H1 (cell line): ENCODE data around the gene LAMC3. TPM values are rescaled to one million over a fixed set of nuclear protein-coding genes. Genes with fewer than 3 reads are reported as not detected.

Source experiments
- CTCF ChIA-PET: fragments of 300-600 bp; sonication (Branson Sonifier 250); formaldehyde crosslinking; loops from one replicate; lab custom pipeline; 2021; ENCODE audit not compliant: partially characterized antibody; lab: Charles Lee
- POLR2A ChIA-PET: fragments of 300-600 bp; sonication (Branson Sonifier 250); formaldehyde crosslinking; loops from one replicate; lab custom pipeline; 2021; ENCODE audit warnings: inconsistent platforms; ENCODE audit not compliant: partially characterized antibody; lab: Charles Lee
- DNase-seq, 2 experiments: peaks; one replicate each; pipeline versions ENCODE4 v3.0.0 to v3.0.0-alpha.2; 2010 to 2022; ENCODE audit warnings: low spot score in 2 of 2, low read depth in 1 of 2, mixed read lengths in 1 of 2
- FAIRE-seq: peaks from 2 replicates; lab custom pipeline; 2011; peaks lifted over from hg19 to GRCh38; lab: Jason Lieb, UNC
- H2AFZ ChIP-seq: 2 replicates; pipeline ENCODE4 v1.8.1; 2012; ENCODE audit warnings: low read length, inconsistent platforms
- H2AK5ac ChIP-seq: 2 replicates; pipeline ENCODE4 v1.6.1; 2013; ENCODE audit warnings: low read depth, low read length
- H2BK120ac ChIP-seq: replicated peaks from 2 replicates; pipeline ENCODE3; 2013; ENCODE audit warnings: low read depth, low read length, inconsistent platforms
- H2BK12ac ChIP-seq: 2 replicates; pipeline ENCODE4 v1.6.1; 2013; ENCODE audit warnings: low read depth, low read length
- H2BK15ac ChIP-seq: 2 replicates; pipeline ENCODE4 v1.6.1; 2013; ENCODE audit warnings: low read length
- H2BK20ac ChIP-seq: 2 replicates; pipeline ENCODE4 v1.6.1; 2013; ENCODE audit warnings: low read length
- H2BK5ac ChIP-seq: 2 replicates; pipeline ENCODE4 v1.6.1; 2013; ENCODE audit warnings: low read depth, low read length
- H3K14ac ChIP-seq: 2 replicates; pipeline ENCODE4 v1.6.1; 2013; ENCODE audit warnings: inconsistent platforms; ENCODE audit not compliant: insufficient read length
- H3K18ac ChIP-seq: 2 replicates; pipeline ENCODE4 v1.6.1; 2013; ENCODE audit warnings: low read length; ENCODE audit errors: extremely low read depth
- H3K23ac ChIP-seq: 2 replicates; pipeline ENCODE4 v1.6.1; 2013; ENCODE audit warnings: inconsistent platforms; ENCODE audit not compliant: insufficient read length
- H3K23me2 ChIP-seq: 2 replicates; pipeline ENCODE4 v1.6.1; 2013; ENCODE audit warnings: low read depth, low read length
- H3K27ac ChIP-seq: 2 replicates; pipeline ENCODE4 v1.6.1; 2011; ENCODE audit warnings: low read depth, low read length, inconsistent platforms
- H3K27me3 ChIP-seq, 4 experiments: replicated peaks in 1 of 4; 1 replicate in 1 of 4; 2 replicates in 3 of 4; pipeline versions ENCODE4 v1.6.1 to v1.8.1; 2011 to 2013; ENCODE audit warnings: low read length in 3 of 4, mild to moderate bottlenecking in 3 of 4, inconsistent platforms in 2 of 4, mixed read lengths in 2 of 4, moderate library complexity in 1 of 4; ENCODE audit not compliant: control insufficient read depth in 3 of 4, insufficient read depth in 3 of 4; ENCODE audit errors: extremely low read depth in 1 of 4
- H3K36me3 ChIP-seq, 4 experiments: 2 replicates each; pipeline versions ENCODE4 v1.6.1 to v1.8.1; 2011 to 2013; ENCODE audit warnings: mild to moderate bottlenecking in 4 of 4, low read length in 3 of 4, moderate library complexity in 2 of 4, control low read depth in 1 of 4, inconsistent platforms in 1 of 4; ENCODE audit not compliant: insufficient read depth in 4 of 4, control insufficient read depth in 2 of 4
- H3K4ac ChIP-seq: replicated peaks from 2 replicates; pipeline ENCODE3; 2013; ENCODE audit warnings: low read length, low read depth, mixed read lengths, inconsistent platforms; ENCODE audit not compliant: insufficient read length
- H3K4me1 ChIP-seq, 4 experiments: replicated peaks in 1 of 4; 1 replicate in 1 of 4; 2 replicates in 3 of 4; pipeline versions ENCODE4 v1.6.1 to v1.8.1; 2011 to 2013; ENCODE audit warnings: low read length in 3 of 4, inconsistent platforms in 2 of 4, mixed read lengths in 1 of 4; ENCODE audit not compliant: insufficient read depth in 4 of 4, control insufficient read depth in 3 of 4
- H3K4me2 ChIP-seq, 2 experiments: 2 replicates each; pipeline versions ENCODE4 v1.6.1 to v1.8.1; 2011 to 2013; ENCODE audit warnings: low read depth in 2 of 2, low read length in 2 of 2, control low read depth in 1 of 2, inconsistent platforms in 1 of 2, mild to moderate bottlenecking in 1 of 2; ENCODE audit not compliant: insufficient read depth in 1 of 2
- H3K4me3 ChIP-seq, 4 experiments: fragments of 200-600, 300-600 bp in 1 of 4; sonication (generic), shearing (Covaris generic), sonication (Bioruptor Twin) in 1 of 4; 2 replicates each; pipeline versions ENCODE4 v1.5.1 to v1.8.1; 2011 to 2016; ENCODE audit warnings: low read length in 4 of 4, low read depth in 3 of 4, control low read depth in 2 of 4, inconsistent platforms in 2 of 4, mild to moderate bottlenecking in 2 of 4, mixed read lengths in 1 of 4, moderate library complexity in 1 of 4; ENCODE audit not compliant: insufficient read depth in 2 of 4; ENCODE audit errors: extremely low read depth in 1 of 4
- H3K56ac ChIP-seq: replicated peaks from 2 replicates; pipeline ENCODE3; 2013; ENCODE audit warnings: low read depth, mild to moderate bottlenecking, mixed read lengths, low read length, inconsistent platforms; ENCODE audit not compliant: insufficient read length
- H3K79me1 ChIP-seq: 2 replicates; pipeline ENCODE4 v1.6.1; 2013; ENCODE audit warnings: low read depth, low read length, control low read depth
- H3K79me2 ChIP-seq, 2 experiments: 2 replicates each; pipeline versions ENCODE4 v1.6.1 to v1.8.1; 2012 to 2013; ENCODE audit warnings: low read length in 2 of 2, mild to moderate bottlenecking in 2 of 2, inconsistent platforms in 1 of 2; ENCODE audit not compliant: insufficient read depth in 2 of 2, control insufficient read depth in 1 of 2
- H3K9ac ChIP-seq, 4 experiments: replicated peaks in 1 of 4; 1 replicate in 1 of 4; 2 replicates in 3 of 4; pipeline versions ENCODE4 v1.6.1 to v1.8.1; 2011 to 2013; ENCODE audit warnings: low read depth in 3 of 4, low read length in 3 of 4, control low read depth in 2 of 4, mild to moderate bottlenecking in 2 of 4, moderate library complexity in 2 of 4, inconsistent platforms in 1 of 4; ENCODE audit errors: extremely low read depth in 1 of 4
- H3K9me3 ChIP-seq, 2 experiments: 2 replicates each; pipeline versions ENCODE4 v1.6.1 to v1.8.1; 2012 to 2013; ENCODE audit warnings: mild to moderate bottlenecking in 2 of 2, moderate library complexity in 2 of 2, control low read depth in 1 of 2, inconsistent platforms in 1 of 2, low read depth in 1 of 2, low read length in 1 of 2, mixed read lengths in 1 of 2; ENCODE audit not compliant: insufficient read depth in 2 of 2
- H4K20me1 ChIP-seq, 2 experiments: replicated peaks in 1 of 2; 2 replicates each; pipeline versions ENCODE3 to v1.8.1; 2011 to 2013; ENCODE audit warnings: inconsistent platforms in 2 of 2, low read length in 2 of 2, mild to moderate bottlenecking in 1 of 2; ENCODE audit not compliant: insufficient read depth in 2 of 2, control insufficient read depth in 1 of 2
- H4K5ac ChIP-seq: 2 replicates; pipeline ENCODE4 v1.6.1; 2013; ENCODE audit warnings: low read length, low read depth, mixed read lengths, inconsistent platforms; ENCODE audit not compliant: insufficient read length
- H4K8ac ChIP-seq: 2 replicates; pipeline ENCODE4 v1.8.0; 2013; ENCODE audit warnings: mild to moderate bottlenecking, moderate library complexity, low read length, inconsistent platforms; ENCODE audit not compliant: insufficient read depth; ENCODE audit errors: extremely low read depth
- H4K91ac ChIP-seq: replicated peaks from 2 replicates; pipeline ENCODE3; 2013; ENCODE audit warnings: low read length, mixed read lengths, inconsistent platforms; ENCODE audit not compliant: insufficient read length
- BRCA1 ChIP-seq: IDR thresholded peaks from 2 replicates; pipeline ENCODE4 v1.6.1; 2012; ENCODE audit warnings: low read depth, low read length, improper control_type of control experiment
- CBX8 ChIP-seq: fragments of 300-800, 300-1000 bp; sonication (generic); IDR thresholded peaks from 2 replicates; pipeline ENCODE4 v1.7.1; 2016; ENCODE audit warnings: low read depth, low read length, borderline replicate concordance
- CTBP2 ChIP-seq: IDR thresholded peaks from 2 replicates; pipeline ENCODE4 v1.7.0; 2011; ENCODE audit warnings: borderline replicate concordance, mild to moderate bottlenecking, moderate library complexity, mixed read lengths, low read length; ENCODE audit not compliant: insufficient read depth, insufficient read length
- E2F6 ChIP-seq: IDR thresholded peaks from 2 replicates; pipeline ENCODE4 v1.6.1; 2012; ENCODE audit warnings: inconsistent platforms
- EP300 ChIP-seq, 2 experiments: IDR thresholded peaks; 1 replicate in 1 of 2; 2 replicates in 1 of 2; pipeline ENCODE4 v1.6.1; 2011 to 2012; ENCODE audit warnings: low read depth in 2 of 2, low read length in 2 of 2, mild to moderate bottlenecking in 2 of 2, borderline replicate concordance in 1 of 2, inconsistent platforms in 1 of 2, moderate library complexity in 1 of 2
- POLR2AphosphoS5 ChIP-seq: IDR thresholded peaks from 2 replicates; pipeline ENCODE4 v1.6.1; 2011; ENCODE audit warnings: low read depth, low read length
- RBBP5 ChIP-seq: IDR thresholded peaks from 2 replicates; pipeline ENCODE4 v1.7.1; 2012; ENCODE audit warnings: low read depth, mild to moderate bottlenecking, inconsistent platforms, low read length, moderate library complexity, borderline replicate concordance
- SP4 ChIP-seq: IDR thresholded peaks from 2 replicates; pipeline ENCODE4 v1.6.1; 2012; ENCODE audit warnings: low read length, inconsistent platforms
- USF2 ChIP-seq: IDR thresholded peaks from 2 replicates; pipeline ENCODE4 v1.6.1; 2011; ENCODE audit warnings: low read length, improper control_type of control experiment
- WGBS, 2 experiments: shearing (Covaris generic) in 1 of 2; methylation state at CpG; one replicate each; pipeline versions ENCODE4 v1.1.6 to v1.1.7; 2013 to 2015; ENCODE audit warnings: low lambda C conversion rate in 2 of 2, mixed read lengths in 2 of 2, inconsistent platforms in 1 of 2, low coverage in 1 of 2, missing lambda C conversion rate in 1 of 2; ENCODE audit not compliant: insufficient replicate concordance in 2 of 2, insufficient coverage in 1 of 2, insufficient read length in 1 of 2; ENCODE audit errors: extremely low coverage in 1 of 2, missing lambda C conversion rate in 1 of 2; 5-methylcytosine and 5-hydroxymethylcytosine counted together
- polyA plus RNA-seq, 7 experiments: library from polyadenylated mRNA; depleted of rRNA in 3 of 7; stranded (reverse) in 5 of 7; unstranded in 2 of 7; fragments of >200 nt in 5 of 7; fragments of 200-250 nt in 2 of 7; gene quantifications; 1 replicate in 5 of 7; 2 replicates in 1 of 7; 4 replicates in 1 of 7; pipeline versions ENCODE4 v1.2.1 to v1.2.3, GENCODE V29; 2011 to 2013; ENCODE audit warnings: missing spikeins in 2 of 7, mixed read lengths in 2 of 7
- total RNA-seq: library from RNA; stranded (reverse); fragmentation: NEBNext Ultra II Directional; extraction: Animal tissue kit (Norgen Biotek cat#: 25700); gene quantifications from 2 replicates; pipeline ENCODE4 v1.2.1, GENCODE V29; 2021

Gene LAMC3
- total and polyA plus RNA-seq, 2 of the 8 experiments (the other 6 are each of a cell fraction or from before 2014, with no cell fraction given) = 9.3 to 12.3 TPM

- Histone ChIP-seq H3K23ac (no peak overlapping the region), H2BK20ac (no peak overlapping the region), H3K14ac (no peak overlapping the region), H3K4me1 (peaks cover 0 to 6% (median 1%) of the 10 kb centered on the region in 4 experiments; a peak in 3 of 7 replicates), H2AFZ (no peak overlapping the region), H3K9me3 (no peaks in the 10 kb centered on the region), H3K9ac (no peak overlapping the region), H3K23me2 (peaks cover 7% of the 10 kb centered on the region; the same call in 1 of the 2 replicates), H3K56ac (no peak overlapping the region), H4K91ac (no peak overlapping the region), H3K4me2 (0 out of 4 replicates have a peak overlapping the region, but pooled peaks of 1 of the 2 experiments have one; percentile 23), H2BK12ac (no peak overlapping the region), H4K8ac (peak overlapping the region; percentile 81; the same call in 1 of the 2 replicates), H3K18ac (no peak overlapping the region; the same call in 1 of the 2 replicates), H3K27me3 (peaks cover 0 to 9% (median 4%) of the 10 kb centered on the region in 4 experiments; a peak in 3 of 7 replicates), H3K27ac (no peak overlapping the region), H2AK5ac (no peak overlapping the region), H2BK120ac (no peak overlapping the region), H4K5ac (no peak overlapping the region), H3K79me2 (no peaks in the 10 kb centered on the region), H3K4me3 (no peak overlapping the region), H3K4ac (no peak overlapping the region), H3K36me3 (no peaks in the 10 kb centered on the region), H4K20me1 (peaks cover 1 to 7% of the 10 kb centered on the region in 2 experiments), H2BK5ac (no peak overlapping the region), H3K79me1 (no peaks in the 10 kb centered on the region), H2BK15ac (0 out of 2 replicates have a peak overlapping the region, but pooled peaks have one; percentile 88)
- DNase-seq (peak; percentile 67 to 99), FAIRE-seq (no peak)
- WGBS, 2 experiments = 52% methylated on average over 25 of the region's 28 CpGs; no CpG with 5 or more reads in 1 of the 2 experiments
- POLR2A ChIA-PET = interaction anchor here (1.0 kb wide), 1 partner anchor 29 kb away, joined by 3 read pairs; no protein-coding TSS in a partner anchor
- CTCF ChIA-PET = interaction anchor here (0.5 to 9.1 kb wide), 59 partner anchors 9 to 1255 kb away, joined by 3 to 69 read pairs (median 5); partner anchors contain the start of genes EXOSC2 and LAMC3
- TF ChIP-seq EP300 (IDR thresholded peaks at IDR 0.05; ENCODE audit: borderline replicate concordance in 1 of 2, low read depth in 2 of 2, low read length in 2 of 2) = no peak
- TF ChIP-seq RBBP5 = no peak
- TF ChIP-seq E2F6 = peak; percentile 71
- TF ChIP-seq CBX8 = no peak
- TF ChIP-seq SP4 = no peak
- TF ChIP-seq POLR2AphosphoS5 = no peak
- TF ChIP-seq CTBP2 = peak; percentile 42
- TF ChIP-seq BRCA1 = no peak
- no peak for TF ChIP-seq USF2
These were observed 10.9 kb upstream of the LAMC3 start for GRCh38 chr9:130997925-130998596.
